ENCODE measurements around the gene OTC.

DNA sequence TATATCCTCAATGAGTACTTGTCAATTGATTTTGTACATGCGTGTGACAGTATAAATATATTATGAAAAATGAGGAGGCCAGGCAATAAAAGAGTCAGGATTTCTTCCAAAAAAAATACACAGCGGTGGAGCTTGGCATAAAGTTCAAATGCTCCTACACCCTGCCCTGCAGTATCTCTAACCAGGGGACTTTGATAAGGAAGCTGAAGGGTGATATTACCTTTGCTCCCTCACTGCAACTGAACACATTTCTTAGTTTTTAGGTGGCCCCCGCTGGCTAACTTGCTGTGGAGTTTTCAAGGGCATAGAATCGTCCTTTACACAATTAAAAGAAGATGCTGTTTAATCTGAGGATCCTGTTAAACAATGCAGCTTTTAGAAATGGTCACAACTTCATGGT is at the start of gene OTC:
- TF ChIP-seq POLR2AphosphoS5 (IDR thresholded peaks at IDR 0.05; ENCODE audit: low read depth, low read length) (no peak), YY1 (IDR thresholded peaks at IDR 0.05; ENCODE audit: extremely low read depth, insufficient replicate concordance, low read depth, low read length) (no peak), EZH2 (IDR thresholded peaks at IDR 0.05) (no peak), SRF (IDR thresholded peaks at IDR 0.05; ENCODE audit: low read depth) (no peak), JUND (IDR thresholded peaks at IDR 0.05) (no peak)
- TF ChIP-seq, protein P1, sequence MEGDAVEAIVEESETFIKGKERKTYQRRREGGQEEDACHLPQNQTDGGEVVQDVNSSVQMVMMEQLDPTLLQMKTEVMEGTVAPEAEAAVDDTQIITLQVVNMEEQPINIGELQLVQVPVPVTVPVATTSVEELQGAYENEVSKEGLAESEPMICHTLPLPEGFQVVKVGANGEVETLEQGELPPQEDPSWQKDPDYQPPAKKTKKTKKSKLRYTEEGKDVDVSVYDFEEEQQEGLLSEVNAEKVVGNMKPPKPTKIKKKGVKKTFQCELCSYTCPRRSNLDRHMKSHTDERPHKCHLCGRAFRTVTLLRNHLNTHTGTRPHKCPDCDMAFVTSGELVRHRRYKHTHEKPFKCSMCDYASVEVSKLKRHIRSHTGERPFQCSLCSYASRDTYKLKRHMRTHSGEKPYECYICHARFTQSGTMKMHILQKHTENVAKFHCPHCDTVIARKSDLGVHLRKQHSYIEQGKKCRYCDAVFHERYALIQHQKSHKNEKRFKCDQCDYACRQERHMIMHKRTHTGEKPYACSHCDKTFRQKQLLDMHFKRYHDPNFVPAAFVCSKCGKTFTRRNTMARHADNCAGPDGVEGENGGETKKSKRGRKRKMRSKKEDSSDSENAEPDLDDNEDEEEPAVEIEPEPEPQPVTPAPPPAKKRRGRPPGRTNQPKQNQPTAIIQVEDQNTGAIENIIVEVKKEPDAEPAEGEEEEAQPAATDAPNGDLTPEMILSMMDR (IDR thresholded peaks at IDR 0.05 in 2 of 3, conservative IDR thresholded peaks at IDR 0.05 in 1 of 3; ENCODE audit: borderline replicate concordance in 1 of 3, insufficient read depth in 1 of 3, low read depth in 2 of 3, low read length in 2 of 3) = no peak
- TF ChIP-seq, protein P2, sequence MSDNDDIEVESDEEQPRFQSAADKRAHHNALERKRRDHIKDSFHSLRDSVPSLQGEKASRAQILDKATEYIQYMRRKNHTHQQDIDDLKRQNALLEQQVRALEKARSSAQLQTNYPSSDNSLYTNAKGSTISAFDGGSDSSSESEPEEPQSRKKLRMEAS (IDR thresholded peaks at IDR 0.05) = no peak

Measured in HCT116 (cell line).